Measurements from ENCODE around the gene OR4X1.
"Not testable (repeated sequence)": the region's sequence is repeated elsewhere in the genome, so short reads cannot be mapped to it uniquely, and the experiment has no call there.

GRCh38 chr11:48230057-48230456 is 33.6 kb upstream of the OR4X1 start:
- not testable (repeated sequence) for TF ChIP-seq SUZ12 (IDR thresholded peaks at IDR 0.05; ENCODE audit: extremely low read depth, insufficient read depth, insufficient read length); ZNF274 (IDR thresholded peaks at IDR 0.05; ENCODE audit: low read depth, low read length)

All from NT2/D1 (cell line).